ENCODE measurements around the gene CIRBP. TPM values are rescaled to one million over a fixed set of nuclear protein-coding genes. Genes with fewer than 3 reads are reported as not detected.
A peak's percentile ranks its signal among the peaks of the same experiment; 100 is the strongest.

CIRBP gene
- total and polyA plus RNA-seq, 2 of the 13 experiments (the other 11 are each of a cell fraction or from before 2014, with no cell fraction given) = 133 to 140 TPM

DNA sequence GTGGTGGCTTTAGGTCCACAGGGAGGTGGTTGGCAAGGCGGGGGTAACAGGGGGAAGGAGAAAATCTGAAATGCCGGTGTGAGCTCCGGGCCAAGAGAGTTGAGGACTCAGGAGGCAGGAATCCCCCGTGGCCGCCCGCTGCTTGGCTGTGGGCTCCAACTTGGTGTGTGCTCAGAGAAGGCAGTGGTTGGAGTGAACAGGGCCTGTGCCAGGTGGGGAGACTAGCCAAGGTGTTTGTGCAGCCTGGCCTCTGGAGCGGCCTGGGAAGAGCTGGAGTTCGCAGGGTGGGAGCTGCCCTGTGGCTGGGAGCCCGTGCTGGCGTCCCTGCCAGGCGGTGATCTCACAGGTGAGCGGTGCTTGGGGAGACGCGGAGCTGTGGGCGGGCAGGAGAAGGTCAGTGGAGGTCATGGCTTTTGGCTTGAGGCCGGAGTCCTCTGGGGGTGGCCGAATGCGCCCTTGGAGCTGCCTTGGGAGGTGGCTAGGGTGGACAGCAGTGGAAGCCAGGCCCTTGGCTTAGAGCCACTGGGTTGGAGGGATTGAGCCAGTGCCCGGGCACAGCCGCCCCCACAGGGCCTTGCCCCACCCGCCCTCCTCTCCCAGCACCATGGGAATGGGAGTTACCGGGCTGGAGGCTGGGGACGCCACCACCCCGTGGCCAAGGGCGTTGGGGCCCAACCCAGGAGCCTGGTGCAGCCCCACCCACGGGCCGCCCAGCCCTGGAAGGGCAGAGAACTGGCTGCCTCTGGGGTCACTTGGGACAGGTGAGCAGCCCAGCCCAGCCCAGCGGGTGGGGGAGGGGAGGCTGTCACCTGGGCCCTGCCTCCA lies 7.1 kb upstream of the CIRBP start (continued):
- TF ChIP-seq, protein P1, sequence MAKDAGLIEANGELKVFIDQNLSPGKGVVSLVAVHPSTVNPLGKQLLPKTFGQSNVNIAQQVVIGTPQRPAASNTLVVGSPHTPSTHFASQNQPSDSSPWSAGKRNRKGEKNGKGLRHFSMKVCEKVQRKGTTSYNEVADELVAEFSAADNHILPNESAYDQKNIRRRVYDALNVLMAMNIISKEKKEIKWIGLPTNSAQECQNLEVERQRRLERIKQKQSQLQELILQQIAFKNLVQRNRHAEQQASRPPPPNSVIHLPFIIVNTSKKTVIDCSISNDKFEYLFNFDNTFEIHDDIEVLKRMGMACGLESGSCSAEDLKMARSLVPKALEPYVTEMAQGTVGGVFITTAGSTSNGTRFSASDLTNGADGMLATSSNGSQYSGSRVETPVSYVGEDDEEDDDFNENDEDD (CRISPR knock-in tag; IDR thresholded peaks at IDR 0.05; ENCODE audit: borderline replicate concordance) = no peak; the same call in 1 of the 2 replicates
- 0 out of 2 replicates have a peak, but pooled peaks have one; percentile 41 for TF ChIP-seq MTA1 (CRISPR knock-in tag; IDR thresholded peaks at IDR 0.05; ENCODE audit: borderline replicate concordance)
- no peak for TF ChIP-seq ZNF615 (CRISPR knock-in tag; IDR thresholded peaks at IDR 0.05; ENCODE audit: borderline replicate concordance)
- no peak for TF ChIP-seq TGIF2 (CRISPR knock-in tag; IDR thresholded peaks at IDR 0.05)
- no peak for TF ChIP-seq ISX (CRISPR knock-in tag; conservative IDR thresholded peaks at IDR 0.05)
- no peak for TF ChIP-seq HCFC1 (IDR thresholded peaks at IDR 0.05; ENCODE audit: low read depth, low read length)
- TF ChIP-seq MIXL1 (CRISPR knock-in tag; IDR thresholded peaks at IDR 0.05) = no peak
- no peak for TF ChIP-seq ZNF331 (CRISPR knock-in tag; IDR thresholded peaks at IDR 0.05)
- no peak for TF ChIP-seq ZFYVE20 (CRISPR knock-in tag; IDR thresholded peaks at IDR 0.05; ENCODE audit: borderline replicate concordance, low read depth)
- TF ChIP-seq SAP130 (CRISPR knock-in tag; IDR thresholded peaks at IDR 0.05; ENCODE audit: low read depth) = peak; percentile 72
- TF ChIP-seq, protein P2, sequence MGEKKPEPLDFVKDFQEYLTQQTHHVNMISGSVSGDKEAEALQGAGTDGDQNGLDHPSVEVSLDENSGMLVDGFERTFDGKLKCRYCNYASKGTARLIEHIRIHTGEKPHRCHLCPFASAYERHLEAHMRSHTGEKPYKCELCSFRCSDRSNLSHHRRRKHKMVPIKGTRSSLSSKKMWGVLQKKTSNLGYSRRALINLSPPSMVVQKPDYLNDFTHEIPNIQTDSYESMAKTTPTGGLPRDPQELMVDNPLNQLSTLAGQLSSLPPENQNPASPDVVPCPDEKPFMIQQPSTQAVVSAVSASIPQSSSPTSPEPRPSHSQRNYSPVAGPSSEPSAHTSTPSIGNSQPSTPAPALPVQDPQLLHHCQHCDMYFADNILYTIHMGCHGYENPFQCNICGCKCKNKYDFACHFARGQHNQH (CRISPR knock-in tag; IDR thresholded peaks at IDR 0.05) = no peak
- TF ChIP-seq BRD4 (CRISPR knock-in tag; IDR thresholded peaks at IDR 0.05) = no peak
- peak; percentile 37 for TF ChIP-seq TAF15 (IDR thresholded peaks at IDR 0.05; ENCODE audit: low read depth, low read length, poor library complexity, severe bottlenecking)
- 0 out of 2 replicates have a peak, but pooled peaks have one; percentile 36 for TF ChIP-seq SP4 (CRISPR knock-in tag; IDR thresholded peaks at IDR 0.05)
- no peak for TF ChIP-seq PRMT3 (CRISPR knock-in tag; IDR thresholded peaks at IDR 0.05; ENCODE audit: borderline replicate concordance, low read depth)
- no peak for TF ChIP-seq DNMT3B (CRISPR knock-in tag; conservative IDR thresholded peaks at IDR 0.05)
- TF ChIP-seq UBTF (CRISPR knock-in tag; IDR thresholded peaks at IDR 0.05) = peak; percentile 65; the same call in 1 of the 2 replicates
- TF ChIP-seq SALL2 (CRISPR knock-in tag; IDR thresholded peaks at IDR 0.05) = no peak
- TF ChIP-seq HNF1B (CRISPR knock-in tag; IDR thresholded peaks at IDR 0.05) = 0 out of 2 replicates have a peak, but pooled peaks have one; percentile 29
- TF ChIP-seq ZNF263 (CRISPR knock-in tag; IDR thresholded peaks at IDR 0.05) = no peak

All from HepG2 (cell line).